Nephron (organoid): ENCODE results near the gene GTPBP10.

Experiments
- H3K27ac Mint-ChIP-seq, 3 experiments: 2 replicates each; pipeline ENCODE4 v1.8.0; 2020; ENCODE audit warnings: mixed read lengths in 3 of 3, mild to moderate bottlenecking in 2 of 3, moderate library complexity in 1 of 3
- H3K27me3 Mint-ChIP-seq: 2 replicates; pipeline ENCODE4 v1.8.0; 2021; ENCODE audit warnings: low read depth, mild to moderate bottlenecking, moderate library complexity, mixed read lengths
- H3K36me3 Mint-ChIP-seq: 2 replicates; pipeline ENCODE4 v1.8.0; 2020; ENCODE audit warnings: low read depth, mixed read lengths
- H3K4me1 Mint-ChIP-seq: 2 replicates; pipeline ENCODE4 v1.8.0; 2020; ENCODE audit warnings: mixed read lengths
- H3K4me3 Mint-ChIP-seq, 3 experiments: 2 replicates each; pipeline ENCODE4 v1.8.0; 2020; ENCODE audit warnings: mild to moderate bottlenecking in 3 of 3, mixed read lengths in 3 of 3, moderate library complexity in 2 of 3
- H3K9me3 Mint-ChIP-seq: 2 replicates; pipeline ENCODE4 v1.8.0; 2020; ENCODE audit warnings: mixed read lengths
- TF ChIP-seq, protein P1 (sequence below), 3 experiments: fragments of 200-600 bp; sonication (generic); IDR thresholded peaks; one replicate each; pipeline ENCODE4 v1.5.0; 2021; ENCODE audit warnings: antibody characterized with exemption in 3 of 3; ENCODE audit not compliant: unreplicated experiment in 3 of 3

GTPBP10 gene

DNA sequence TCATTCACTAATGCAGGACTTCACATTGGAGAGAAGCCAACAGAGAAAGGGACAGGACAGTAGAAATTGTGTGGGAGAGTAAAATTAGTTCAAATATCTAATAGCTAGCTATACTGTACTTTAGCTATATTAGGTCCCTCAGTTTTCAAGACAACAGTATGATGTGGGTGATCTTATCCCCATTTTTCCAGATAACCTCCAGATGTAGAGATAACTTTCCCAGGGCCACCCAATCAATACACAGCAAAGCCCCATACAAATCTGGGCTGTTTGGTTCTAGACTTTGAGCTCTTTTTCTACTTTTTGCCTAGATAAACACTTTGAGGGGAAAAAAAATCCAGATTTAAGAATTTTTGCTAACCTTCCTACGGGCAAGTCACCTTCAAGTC lies 56.3 kb downstream of the GTPBP10 start:
- H3K4me1 Mint-ChIP-seq, result peaks cover 14% of the 10 kb centered on the region
- TF ChIP-seq, protein P1, sequence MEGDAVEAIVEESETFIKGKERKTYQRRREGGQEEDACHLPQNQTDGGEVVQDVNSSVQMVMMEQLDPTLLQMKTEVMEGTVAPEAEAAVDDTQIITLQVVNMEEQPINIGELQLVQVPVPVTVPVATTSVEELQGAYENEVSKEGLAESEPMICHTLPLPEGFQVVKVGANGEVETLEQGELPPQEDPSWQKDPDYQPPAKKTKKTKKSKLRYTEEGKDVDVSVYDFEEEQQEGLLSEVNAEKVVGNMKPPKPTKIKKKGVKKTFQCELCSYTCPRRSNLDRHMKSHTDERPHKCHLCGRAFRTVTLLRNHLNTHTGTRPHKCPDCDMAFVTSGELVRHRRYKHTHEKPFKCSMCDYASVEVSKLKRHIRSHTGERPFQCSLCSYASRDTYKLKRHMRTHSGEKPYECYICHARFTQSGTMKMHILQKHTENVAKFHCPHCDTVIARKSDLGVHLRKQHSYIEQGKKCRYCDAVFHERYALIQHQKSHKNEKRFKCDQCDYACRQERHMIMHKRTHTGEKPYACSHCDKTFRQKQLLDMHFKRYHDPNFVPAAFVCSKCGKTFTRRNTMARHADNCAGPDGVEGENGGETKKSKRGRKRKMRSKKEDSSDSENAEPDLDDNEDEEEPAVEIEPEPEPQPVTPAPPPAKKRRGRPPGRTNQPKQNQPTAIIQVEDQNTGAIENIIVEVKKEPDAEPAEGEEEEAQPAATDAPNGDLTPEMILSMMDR (IDR thresholded peaks at IDR 0.05; ENCODE audit: unreplicated experiment in 3 of 3), result no peak
- H3K9me3 Mint-ChIP-seq, result peaks cover 6% of the 10 kb centered on the region

GRCh38 chr7:90403174-90404113 lies 56.9 kb downstream of the GTPBP10 start, which contains the start of gene CLDN12:
Gene CLDN12 (plus strand): TSS chr7:90403461. CDS start chr7:90412677, 9,216 bp downstream.
- H3K9me3 Mint-ChIP-seq, result peaks cover 2% of the 10 kb centered on the region
- TF ChIP-seq, protein P1 (IDR thresholded peaks at IDR 0.05; ENCODE audit: unreplicated experiment in 3 of 3), result no peak
- peaks cover 4% of the 10 kb centered on the region for H3K27me3 Mint-ChIP-seq
- H3K4me3 Mint-ChIP-seq, result peak within 1 kb of the TSS; percentile 97 to 100 (median 99)
- H3K4me1 Mint-ChIP-seq, result peaks cover 14% of the 10 kb centered on the region
- H3K36me3 Mint-ChIP-seq, result peaks cover 12% of the 10 kb centered on the region
- H3K27ac Mint-ChIP-seq, result peak within 1 kb of the TSS; percentile 91 to 98 (median 96)

More for the DNA sequence above, 56.3 kb downstream of the GTPBP10 start:
- H3K4me3 Mint-ChIP-seq, result peak overlapping the region; percentile 97 to 100 (median 99)
- H3K27me3 Mint-ChIP-seq, result peaks cover 4% of the 10 kb centered on the region
- H3K36me3 Mint-ChIP-seq, result peaks cover 8% of the 10 kb centered on the region
- peak overlapping the region; percentile 91 to 98 (median 96) for H3K27ac Mint-ChIP-seq

- TF ChIP-seq, protein P1 (IDR thresholded peaks at IDR 0.05; ENCODE audit: unreplicated experiment in 3 of 3), result no peak
- H3K4me1 Mint-ChIP-seq, result peaks cover 14% of the 10 kb centered on the region
- H3K4me3 Mint-ChIP-seq, result peak overlapping the region; percentile 97 to 100 (median 99)
- no peaks in the 10 kb centered on the region for H3K9me3 Mint-ChIP-seq
- H3K27me3 Mint-ChIP-seq, result no peaks in the 10 kb centered on the region
- peak overlapping the region in 2 of 3 experiments; percentile 91 to 98 for H3K27ac Mint-ChIP-seq
- peaks cover 17% of the 10 kb centered on the region for H3K36me3 Mint-ChIP-seq
Observed at GRCh38 chr7:90404777-90405176, 58.3 kb downstream of the GTPBP10 start.

GRCh38 chr7:90407484-90407821 lies 60.9 kb downstream of the GTPBP10 start:
- H3K4me3 Mint-ChIP-seq, result no peak overlapping the region
- no peaks in the 10 kb centered on the region for H3K27me3 Mint-ChIP-seq
- peaks cover 14% of the 10 kb centered on the region for H3K4me1 Mint-ChIP-seq
- TF ChIP-seq, protein P1 (IDR thresholded peaks at IDR 0.05; ENCODE audit: unreplicated experiment in 3 of 3), result no peak
- peaks cover 31% of the 10 kb centered on the region for H3K36me3 Mint-ChIP-seq
- H3K9me3 Mint-ChIP-seq, result no peaks in the 10 kb centered on the region
- no peak overlapping the region for H3K27ac Mint-ChIP-seq

DNA sequence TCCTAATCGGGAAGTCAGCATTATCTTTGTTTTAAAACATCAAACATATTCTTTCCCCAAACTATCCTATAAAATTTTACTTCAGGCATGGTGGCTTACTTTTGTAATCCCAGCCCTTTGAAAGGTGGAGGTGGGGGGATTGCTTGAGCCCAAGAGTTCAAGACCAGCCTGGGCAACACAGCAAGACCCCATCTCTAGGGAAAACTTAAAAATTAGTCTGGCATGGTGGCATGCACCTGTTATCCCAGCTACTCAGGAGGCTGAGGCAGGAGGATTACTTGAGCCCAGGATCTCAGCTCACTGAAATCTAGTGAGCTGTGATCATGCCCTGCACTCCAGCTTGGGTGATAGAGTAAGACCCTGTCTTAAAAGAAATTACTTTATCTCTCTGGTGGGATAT lies 61.6 kb downstream of the GTPBP10 start:
- H3K27me3 Mint-ChIP-seq, result no peaks in the 10 kb centered on the region
- no peak overlapping the region for H3K4me3 Mint-ChIP-seq
- TF ChIP-seq, protein P1 (IDR thresholded peaks at IDR 0.05; ENCODE audit: unreplicated experiment in 3 of 3), result no peak
- no peak overlapping the region for H3K27ac Mint-ChIP-seq
- H3K9me3 Mint-ChIP-seq, result no peaks in the 10 kb centered on the region
- H3K36me3 Mint-ChIP-seq, result peaks cover 38% of the 10 kb centered on the region
- peaks cover 11% of the 10 kb centered on the region for H3K4me1 Mint-ChIP-seq
